ENCODE results near the gene TNFSF11.

Gene TNFSF11

DNA sequence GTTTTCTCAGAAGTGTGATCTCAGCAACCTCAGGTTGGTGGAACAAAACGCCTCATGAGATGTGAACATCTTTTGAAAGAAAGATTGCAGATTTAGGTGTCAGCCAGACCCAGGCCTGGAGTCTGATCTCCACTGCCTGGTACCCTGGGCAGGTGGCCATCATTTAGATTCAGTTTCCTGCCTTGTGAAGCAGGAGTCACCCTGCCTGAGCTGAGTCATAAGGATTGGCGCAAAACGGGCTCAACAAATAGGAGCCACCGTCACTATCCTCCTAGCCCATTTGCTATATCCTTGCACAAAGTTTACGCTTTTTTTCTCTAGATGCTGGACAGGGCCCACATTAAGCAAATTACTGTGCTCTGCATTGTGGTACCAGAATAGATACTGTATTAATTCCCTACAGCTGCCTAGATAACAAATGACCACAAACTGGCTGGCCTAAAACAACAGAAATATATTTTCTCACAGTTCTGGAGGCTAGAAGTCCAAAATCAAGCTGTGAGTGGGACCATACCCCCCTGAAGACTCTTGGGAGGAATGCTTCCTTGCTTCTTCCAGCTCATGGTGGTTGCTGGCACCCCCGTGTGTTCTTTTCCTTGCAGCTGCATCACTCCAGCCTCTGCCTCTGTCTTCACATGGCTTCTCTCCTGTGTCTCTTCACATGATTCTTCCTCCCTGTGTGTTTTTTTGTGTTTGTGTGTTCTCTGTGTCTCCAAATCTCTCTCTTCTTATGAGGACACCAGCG lies 38.2 kb downstream of the TNFSF11 start:
- Mint-ChIP-seq H3K9me3 (no peaks in the 10 kb centered on the region), H3K27me3 (ENCODE audit: low read depth) (no peaks in the 10 kb centered on the region), H3K27ac (no peak overlapping the region), H3K4me1 (ENCODE audit: low read depth) (no peaks in the 10 kb centered on the region), H3K36me3 (ENCODE audit: low read depth) (no peaks in the 10 kb centered on the region), H3K4me3 (no peak overlapping the region)

GRCh38 chr13:42614436-42615035 lies 40.6 kb downstream of the TNFSF11 start:
- Mint-ChIP-seq H3K4me1 (ENCODE audit: low read depth) (no peaks in the 10 kb centered on the region), H3K27ac (no peak overlapping the region), H3K27me3 (ENCODE audit: low read depth) (peaks cover 4% of the 10 kb centered on the region), H3K9me3 (no peaks in the 10 kb centered on the region), H3K4me3 (no peak overlapping the region), H3K36me3 (ENCODE audit: low read depth) (no peaks in the 10 kb centered on the region)

GRCh38 chr13:42615691-42616090 lies 41.7 kb downstream of the TNFSF11 start:
- Mint-ChIP-seq H3K4me1 (ENCODE audit: low read depth) (no peaks in the 10 kb centered on the region), H3K27me3 (ENCODE audit: low read depth) (peaks cover 4% of the 10 kb centered on the region), H3K27ac (no peak overlapping the region), H3K9me3 (no peaks in the 10 kb centered on the region), H3K4me3 (no peak overlapping the region), H3K36me3 (ENCODE audit: low read depth) (no peaks in the 10 kb centered on the region)

GRCh38 chr13:42617221-42617620 lies 43.3 kb downstream of the TNFSF11 start:
- peaks cover 9% of the 10 kb centered on the region for H3K27me3 Mint-ChIP-seq (ENCODE audit: low read depth)
- no peaks in the 10 kb centered on the region for H3K36me3 Mint-ChIP-seq (ENCODE audit: low read depth)
- no peaks in the 10 kb centered on the region for H3K4me1 Mint-ChIP-seq (ENCODE audit: low read depth)
- H3K9me3 Mint-ChIP-seq, result no peaks in the 10 kb centered on the region
- no peak overlapping the region for H3K4me3 Mint-ChIP-seq
- H3K27ac Mint-ChIP-seq, result no peak overlapping the region

DNA sequence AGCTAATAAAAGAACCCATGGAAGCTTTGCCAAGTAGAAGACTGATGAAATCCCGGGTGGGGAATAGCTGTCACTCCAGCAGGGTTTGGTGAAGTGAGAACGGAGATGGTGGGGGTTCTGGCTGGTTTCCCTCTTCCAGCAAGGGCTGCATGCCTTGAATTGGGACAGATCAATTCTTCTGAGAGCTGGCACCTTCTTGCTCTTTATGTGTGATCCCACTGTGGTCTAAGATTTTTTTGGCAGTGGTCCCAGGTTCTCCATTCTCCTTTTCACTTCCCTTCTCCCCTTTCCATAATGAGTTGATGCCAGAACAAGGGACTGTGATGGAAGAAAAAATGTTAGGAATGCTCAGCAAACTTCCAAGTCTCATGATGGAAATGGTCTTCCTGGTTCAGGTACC lies 50.0 kb downstream of the TNFSF11 start:
- H3K36me3 Mint-ChIP-seq (ENCODE audit: low read depth), result no peaks in the 10 kb centered on the region
- no peak overlapping the region for H3K27ac Mint-ChIP-seq
- H3K4me3 Mint-ChIP-seq, result no peak overlapping the region
- H3K9me3 Mint-ChIP-seq, result no peaks in the 10 kb centered on the region
- H3K4me1 Mint-ChIP-seq (ENCODE audit: low read depth), result no peaks in the 10 kb centered on the region
- H3K27me3 Mint-ChIP-seq (ENCODE audit: low read depth), result peaks cover 15% of the 10 kb centered on the region

- Mint-ChIP-seq H3K27me3 (ENCODE audit: low read depth) (peaks cover 15% of the 10 kb centered on the region), H3K27ac (no peak overlapping the region), H3K9me3 (no peaks in the 10 kb centered on the region), H3K4me1 (ENCODE audit: low read depth) (no peaks in the 10 kb centered on the region), H3K36me3 (ENCODE audit: low read depth) (no peaks in the 10 kb centered on the region), H3K4me3 (no peak overlapping the region)
Observed at GRCh38 chr13:42625611-42626010, 51.7 kb downstream of the TNFSF11 start.

DNA sequence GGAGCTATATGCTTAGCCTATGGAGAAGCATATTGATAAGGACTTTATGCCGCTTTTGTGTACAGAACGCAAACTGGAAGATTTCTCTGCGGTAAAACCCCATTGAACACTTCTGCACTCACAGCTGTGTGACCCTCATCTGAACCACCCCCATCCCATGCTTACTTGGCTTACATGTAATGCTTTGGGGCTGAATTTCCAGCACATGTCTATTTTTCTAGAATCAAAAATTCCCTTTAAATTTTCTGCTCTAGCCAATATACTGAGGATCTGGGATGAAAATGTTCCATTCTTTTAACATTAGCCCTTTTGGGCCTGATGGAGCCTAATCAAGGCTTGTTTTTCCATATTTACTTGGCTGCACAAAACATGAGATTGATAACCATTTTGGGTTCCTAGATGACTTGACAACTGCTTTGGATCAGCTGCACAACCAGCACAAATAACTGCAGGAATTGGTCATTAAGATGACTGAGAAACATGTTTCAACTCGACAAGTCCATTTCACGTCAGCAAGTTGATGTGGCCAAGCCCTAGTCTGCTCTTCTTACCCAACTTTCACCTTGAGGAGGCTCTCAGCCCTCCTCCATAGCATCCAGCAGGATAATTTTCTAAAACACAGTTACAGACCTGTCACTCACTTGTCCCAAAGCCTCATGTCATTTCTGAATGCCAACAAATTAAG lies 52.4 kb downstream of the TNFSF11 start:
- H3K4me1 Mint-ChIP-seq (ENCODE audit: low read depth), result no peaks in the 10 kb centered on the region
- H3K9me3 Mint-ChIP-seq, result no peaks in the 10 kb centered on the region
- no peak overlapping the region for H3K4me3 Mint-ChIP-seq
- peaks cover 15% of the 10 kb centered on the region for H3K27me3 Mint-ChIP-seq (ENCODE audit: low read depth)
- H3K27ac Mint-ChIP-seq, result no peak overlapping the region
- no peaks in the 10 kb centered on the region for H3K36me3 Mint-ChIP-seq (ENCODE audit: low read depth)

GRCh38 chr13:42628666-42629065 lies 54.7 kb downstream of the TNFSF11 start:
- Mint-ChIP-seq H3K36me3 (ENCODE audit: low read depth) (no peaks in the 10 kb centered on the region), H3K27me3 (ENCODE audit: low read depth) (peaks cover 14% of the 10 kb centered on the region), H3K4me1 (ENCODE audit: low read depth) (no peaks in the 10 kb centered on the region), H3K4me3 (no peak overlapping the region), H3K9me3 (no peaks in the 10 kb centered on the region), H3K27ac (no peak overlapping the region)

- H3K4me1 Mint-ChIP-seq (ENCODE audit: low read depth), result no peaks in the 10 kb centered on the region
- H3K36me3 Mint-ChIP-seq (ENCODE audit: low read depth), result no peaks in the 10 kb centered on the region
- H3K27me3 Mint-ChIP-seq (ENCODE audit: low read depth), result peaks cover 10% of the 10 kb centered on the region
- no peaks in the 10 kb centered on the region for H3K9me3 Mint-ChIP-seq
- H3K27ac Mint-ChIP-seq, result no peak overlapping the region
- H3K4me3 Mint-ChIP-seq, result no peak overlapping the region
Observed at GRCh38 chr13:42631181-42631580, 57.2 kb downstream of the TNFSF11 start.

- Mint-ChIP-seq H3K4me1 (ENCODE audit: low read depth) (no peaks in the 10 kb centered on the region), H3K27me3 (ENCODE audit: low read depth) (peaks cover 4% of the 10 kb centered on the region), H3K36me3 (ENCODE audit: low read depth) (no peaks in the 10 kb centered on the region), H3K4me3 (no peak overlapping the region), H3K27ac (no peak overlapping the region), H3K9me3 (no peaks in the 10 kb centered on the region)
Observed at GRCh38 chr13:42633495-42633894, 59.5 kb downstream of the TNFSF11 start.

GRCh38 chr13:42638101-42638500 lies 64.1 kb downstream of the TNFSF11 start:
- H3K4me1 Mint-ChIP-seq (ENCODE audit: low read depth), result no peaks in the 10 kb centered on the region
- H3K4me3 Mint-ChIP-seq, result no peak overlapping the region
- H3K27me3 Mint-ChIP-seq (ENCODE audit: low read depth), result peaks cover 4% of the 10 kb centered on the region

DNA sequence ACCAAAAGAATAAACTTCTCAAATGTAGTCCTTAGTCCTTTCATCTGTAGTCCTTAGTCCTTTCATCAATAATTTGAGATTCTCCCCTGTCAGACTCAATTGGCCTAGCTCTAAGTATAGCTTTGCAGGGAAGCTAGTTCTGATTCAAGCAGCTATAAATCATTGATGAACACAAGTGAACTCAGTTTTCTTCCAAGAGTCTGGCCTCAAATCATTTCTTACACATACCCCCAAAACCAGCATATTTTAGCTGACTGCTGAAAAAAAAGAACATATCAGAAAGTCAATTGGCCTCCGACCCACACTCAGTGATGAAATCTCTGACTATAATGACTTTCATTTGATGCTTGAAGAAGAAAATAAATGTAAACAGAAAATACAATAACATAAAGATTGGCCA lies 64.9 kb downstream of the TNFSF11 start:
- Mint-ChIP-seq H3K36me3 (ENCODE audit: low read depth) (no peaks in the 10 kb centered on the region), H3K9me3 (peaks cover 4% of the 10 kb centered on the region), H3K4me3 (no peak overlapping the region), H3K4me1 (ENCODE audit: low read depth) (no peaks in the 10 kb centered on the region), H3K27ac (no peak overlapping the region), H3K27me3 (ENCODE audit: low read depth) (no peaks in the 10 kb centered on the region)

More at GRCh38 chr13:42638101-42638500, 64.1 kb downstream of the TNFSF11 start:
- H3K9me3 Mint-ChIP-seq, result peaks cover 4% of the 10 kb centered on the region
- no peak overlapping the region for H3K27ac Mint-ChIP-seq
- H3K36me3 Mint-ChIP-seq (ENCODE audit: low read depth), result no peaks in the 10 kb centered on the region

DNA sequence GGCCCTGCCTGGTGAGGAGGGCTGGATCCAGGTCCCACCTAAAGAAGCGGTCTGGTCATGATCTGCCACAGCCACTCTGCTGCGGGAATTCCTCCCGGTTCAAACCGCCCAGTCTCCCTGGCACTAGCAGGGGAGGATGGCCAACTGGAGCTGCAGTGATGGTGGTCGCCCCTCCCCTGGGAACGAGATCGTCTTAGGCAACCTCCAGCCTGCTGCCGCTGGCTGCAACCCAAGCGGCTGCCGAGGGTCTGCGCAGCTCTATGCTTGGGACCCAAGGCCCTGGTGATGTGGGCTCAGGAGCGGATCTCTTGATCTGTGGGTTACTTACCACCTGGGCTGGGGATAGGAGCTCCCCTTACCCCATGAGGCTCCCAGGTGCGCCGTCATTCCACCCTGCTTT lies 69.1 kb downstream of the TNFSF11 start:
- no peaks in the 10 kb centered on the region for H3K27me3 Mint-ChIP-seq (ENCODE audit: low read depth)
- H3K36me3 Mint-ChIP-seq (ENCODE audit: low read depth), result no peaks in the 10 kb centered on the region
- H3K4me1 Mint-ChIP-seq (ENCODE audit: low read depth), result no peaks in the 10 kb centered on the region
- H3K9me3 Mint-ChIP-seq, result peaks cover 4% of the 10 kb centered on the region
- H3K4me3 Mint-ChIP-seq, result no peak overlapping the region
- no peak overlapping the region for H3K27ac Mint-ChIP-seq

DNA sequence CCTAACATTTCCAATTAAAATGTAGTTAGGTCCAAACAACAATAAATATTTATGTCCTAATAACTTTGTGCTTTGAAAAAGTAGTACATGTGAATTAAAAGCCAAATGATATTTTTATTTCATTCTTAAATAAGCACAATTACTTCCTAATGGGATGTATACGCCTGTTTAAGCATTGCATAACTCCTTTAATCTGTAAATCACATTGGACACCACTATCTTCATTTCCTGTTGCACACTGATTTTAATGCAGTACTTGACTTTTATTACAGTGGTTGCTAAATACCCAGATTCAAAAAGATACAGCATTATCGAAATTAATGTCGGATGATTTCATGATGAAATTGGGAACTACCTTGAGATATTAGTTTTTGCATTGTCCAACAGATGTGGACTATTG lies 70.9 kb downstream of the TNFSF11 start:
- H3K4me3 Mint-ChIP-seq, result no peak overlapping the region
- H3K27ac Mint-ChIP-seq, result no peak overlapping the region
- peaks cover 4% of the 10 kb centered on the region for H3K9me3 Mint-ChIP-seq
- H3K36me3 Mint-ChIP-seq (ENCODE audit: low read depth), result no peaks in the 10 kb centered on the region
- no peaks in the 10 kb centered on the region for H3K4me1 Mint-ChIP-seq (ENCODE audit: low read depth)
- H3K27me3 Mint-ChIP-seq (ENCODE audit: low read depth), result no peaks in the 10 kb centered on the region

DNA sequence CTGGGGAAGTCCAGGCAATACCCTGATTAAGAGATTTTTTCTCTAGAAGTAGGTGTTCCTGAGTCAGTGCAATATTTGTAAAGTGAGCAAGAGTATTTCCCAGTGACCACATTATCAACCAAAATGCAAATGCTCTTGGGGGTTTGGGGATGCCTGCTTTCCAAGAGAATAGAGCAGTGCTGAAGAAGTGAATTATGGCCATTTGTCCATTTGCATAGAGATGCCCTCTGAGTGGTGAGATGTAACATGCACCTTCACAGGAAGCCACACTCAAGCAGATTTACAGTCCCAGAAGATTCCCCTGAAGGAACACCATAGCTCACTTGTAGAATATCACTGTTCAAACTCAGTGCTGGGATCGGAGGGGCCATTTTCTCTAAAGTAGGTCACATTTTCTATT lies 71.8 kb downstream of the TNFSF11 start:
- Mint-ChIP-seq H3K9me3 (peaks cover 4% of the 10 kb centered on the region), H3K27me3 (ENCODE audit: low read depth) (peaks cover 4% of the 10 kb centered on the region), H3K27ac (no peak overlapping the region), H3K4me3 (no peak overlapping the region), H3K36me3 (ENCODE audit: low read depth) (no peaks in the 10 kb centered on the region), H3K4me1 (ENCODE audit: low read depth) (no peaks in the 10 kb centered on the region)
